Measurements from ENCODE around the gene NELL1. TPM values are rescaled to one million over a fixed set of nuclear protein-coding genes. Genes with fewer than 3 reads are reported as not detected.

NELL1 gene
- total RNA-seq, 1 donor from 2014 or later, result not detected

GRCh38 chr11:21494946-21495345 is 825.6 kb downstream of the NELL1 start:
- H3K4me3 Mint-ChIP-seq, result no peak overlapping the region
- DNase-seq (no peak), ATAC-seq (ENCODE audit: low read depth) (no peak)
- H3K27me3 Mint-ChIP-seq, result no peaks in the 10 kb centered on the region
- H3K9me3 Mint-ChIP-seq, result peaks cover 2% of the 10 kb centered on the region
- no peak overlapping the region for H3K27ac Mint-ChIP-seq
- H3K4me1 Mint-ChIP-seq, result no peaks in the 10 kb centered on the region
- POLR2A ChIA-PET, result no interaction called here
- TF ChIP-seq CTCF (IDR thresholded peaks at IDR 0.05), result no peak
- H3K36me3 Mint-ChIP-seq (ENCODE audit: low read depth), result no peaks in the 10 kb centered on the region
- CTCF ChIA-PET, result no interaction called here
- intact Hi-C loops (cut with micrococcal nuclease), result no loop called here

GRCh38 chr11:21495879-21496278 is 826.5 kb downstream of the NELL1 start:
- no peak for ATAC-seq (ENCODE audit: low read depth)
- Mint-ChIP-seq H3K36me3 (ENCODE audit: low read depth) (no peaks in the 10 kb centered on the region), H3K9me3 (no peaks in the 10 kb centered on the region), H3K27me3 (no peaks in the 10 kb centered on the region), H3K27ac (no peak overlapping the region), H3K4me1 (no peaks in the 10 kb centered on the region), H3K4me3 (no peak overlapping the region)
- no peak for TF ChIP-seq CTCF (IDR thresholded peaks at IDR 0.05)
- intact Hi-C loops (cut with micrococcal nuclease), result no loop called here
- DNase-seq, result no peak
- ChIA-PET CTCF (no interaction called here), POLR2A (no interaction called here)

GRCh38 chr11:21501245-21501644 is 831.9 kb downstream of the NELL1 start:
- Mint-ChIP-seq H3K36me3 (ENCODE audit: low read depth) (no peaks in the 10 kb centered on the region), H3K9me3 (peaks cover 4% of the 10 kb centered on the region)

GRCh38 chr11:21505070-21505469 is 835.7 kb downstream of the NELL1 start:
- Mint-ChIP-seq H3K4me3 (no peak overlapping the region), H3K27me3 (no peaks in the 10 kb centered on the region), H3K4me1 (no peaks in the 10 kb centered on the region), H3K9me3 (peaks cover 4% of the 10 kb centered on the region), H3K36me3 (ENCODE audit: low read depth) (no peaks in the 10 kb centered on the region), H3K27ac (no peak overlapping the region)
- ATAC-seq (ENCODE audit: low read depth) (no peak), DNase-seq (no peak)
- intact Hi-C loops (cut with micrococcal nuclease), result no loop called here
- ChIA-PET CTCF (no interaction called here), POLR2A (no interaction called here)
- no peak for TF ChIP-seq CTCF (IDR thresholded peaks at IDR 0.05)

More at GRCh38 chr11:21501245-21501644, 831.9 kb downstream of the NELL1 start:
- DNase-seq, result no peak
- H3K4me3 Mint-ChIP-seq, result no peak overlapping the region
- H3K4me1 Mint-ChIP-seq, result no peaks in the 10 kb centered on the region
- TF ChIP-seq CTCF (IDR thresholded peaks at IDR 0.05), result no peak
- no peak for ATAC-seq (ENCODE audit: low read depth)
- no peak overlapping the region for H3K27ac Mint-ChIP-seq
- intact Hi-C loops (cut with micrococcal nuclease), result no loop called here
- CTCF ChIA-PET, result no interaction called here
- no peaks in the 10 kb centered on the region for H3K27me3 Mint-ChIP-seq
- POLR2A ChIA-PET, result no interaction called here

GRCh38 chr11:21511835-21512440 is 842.6 kb downstream of the NELL1 start:
- no peaks in the 10 kb centered on the region for H3K9me3 Mint-ChIP-seq
- ATAC-seq (ENCODE audit: low read depth) (no peak), DNase-seq (no peak)

More at GRCh38 chr11:21511835-21512440, 842.6 kb downstream of the NELL1 start:
- Mint-ChIP-seq H3K4me1 (no peaks in the 10 kb centered on the region), H3K27me3 (no peaks in the 10 kb centered on the region), H3K4me3 (no peak overlapping the region), H3K36me3 (ENCODE audit: low read depth) (no peaks in the 10 kb centered on the region), H3K27ac (no peak overlapping the region)
- intact Hi-C loops (cut with micrococcal nuclease), result no loop called here
- ChIA-PET POLR2A (no interaction called here), CTCF (interaction anchor here (1.2 kb wide), 1 partner anchor 863 kb away, joined by 3 read pairs; no protein-coding TSS in a partner anchor)
- TF ChIP-seq CTCF (IDR thresholded peaks at IDR 0.05), result no peak
